GM19372 (cell line): ENCODE data around the gene UGT8.
"Not testable (repeated sequence)": the region's sequence is repeated elsewhere in the genome, so short reads cannot be mapped to it uniquely, and the experiment has no call there.

Experiments
- ATAC-seq: cut with Tn5 transposase; IDR thresholded peaks from one replicate; pipeline ENCODE4 v1.9.1; 2021; ENCODE audit warnings: mild to moderate bottlenecking, low read depth, moderate library complexity; ENCODE audit not compliant: unreplicated experiment

Gene UGT8

GRCh38 chr4:114603497-114603896 lies 4.9 kb downstream of the UGT8 start:
- ATAC-seq, result peak; percentile 93

GRCh38 chr4:114606245-114606644 lies 7.6 kb downstream of the UGT8 start:
- ATAC-seq, result no peak

- ATAC-seq, result no peak
Measured at GRCh38 chr4:114607056-114607455, 8.4 kb downstream of the UGT8 start.

DNA sequence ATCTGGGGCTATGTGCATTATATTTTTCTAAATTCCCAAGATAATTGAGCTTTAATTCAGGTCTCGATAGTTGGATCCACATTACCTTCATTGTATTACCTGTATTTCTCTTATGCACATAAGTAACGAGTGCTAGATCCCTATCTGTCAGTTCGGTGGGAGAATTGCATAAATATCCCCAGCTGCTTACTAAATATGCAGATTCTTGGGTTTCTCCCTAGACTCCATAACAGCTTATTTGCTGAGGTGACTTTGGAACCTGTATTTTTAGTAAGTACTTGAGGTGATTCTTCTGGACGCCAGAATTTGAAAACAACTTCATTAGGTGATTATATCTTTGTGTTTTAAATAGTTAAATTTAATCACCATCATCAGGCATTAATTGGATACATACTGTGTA lies 15.0 kb downstream of the UGT8 start:
- no peak for ATAC-seq

- ATAC-seq, result no peak
Measured at GRCh38 chr4:114615435-114615834, 16.8 kb downstream of the UGT8 start.

DNA sequence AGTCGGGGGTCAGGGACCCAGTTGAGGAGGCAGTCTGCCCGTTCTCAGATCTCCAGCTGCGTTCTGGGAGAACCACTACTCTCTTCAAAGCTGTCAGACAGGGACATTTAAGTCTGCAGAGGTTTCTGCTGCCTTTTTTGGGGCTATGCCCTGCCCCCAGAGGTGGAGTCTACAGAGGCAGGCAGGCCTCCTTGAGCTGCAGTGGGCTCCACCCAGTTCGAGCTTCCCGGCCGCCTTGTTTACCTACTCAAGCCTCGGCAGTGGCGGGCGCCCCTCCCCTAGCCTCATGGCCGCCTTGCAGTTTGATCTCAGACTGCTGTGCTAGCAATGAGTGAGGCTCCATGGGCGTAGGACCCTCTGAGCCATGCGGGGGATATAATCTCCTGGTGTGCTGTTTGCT lies 17.4 kb downstream of the UGT8 start:
- ATAC-seq, result not testable (repeated sequence)

DNA sequence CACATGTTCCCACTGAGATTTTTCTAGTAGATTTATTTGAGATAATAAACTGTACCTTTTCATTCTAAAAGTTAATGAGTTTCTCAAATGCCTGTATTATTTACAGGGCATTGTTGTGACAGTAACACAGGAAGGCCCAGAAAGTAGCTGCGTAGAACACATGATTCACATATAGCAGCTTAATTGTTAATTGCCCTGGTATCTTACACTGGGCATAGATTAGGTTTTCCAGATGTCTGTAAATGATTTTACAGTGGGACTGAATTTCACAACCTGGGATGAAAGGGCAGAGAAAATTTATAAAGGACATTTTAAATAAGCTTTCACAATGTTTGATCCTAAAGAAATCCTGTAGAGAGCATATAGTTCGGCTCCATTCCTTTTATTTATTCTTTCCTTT lies 27.6 kb downstream of the UGT8 start:
- ATAC-seq, result no peak

GRCh38 chr4:114636192-114636935 lies 37.8 kb downstream of the UGT8 start:
- ATAC-seq, result no peak

DNA sequence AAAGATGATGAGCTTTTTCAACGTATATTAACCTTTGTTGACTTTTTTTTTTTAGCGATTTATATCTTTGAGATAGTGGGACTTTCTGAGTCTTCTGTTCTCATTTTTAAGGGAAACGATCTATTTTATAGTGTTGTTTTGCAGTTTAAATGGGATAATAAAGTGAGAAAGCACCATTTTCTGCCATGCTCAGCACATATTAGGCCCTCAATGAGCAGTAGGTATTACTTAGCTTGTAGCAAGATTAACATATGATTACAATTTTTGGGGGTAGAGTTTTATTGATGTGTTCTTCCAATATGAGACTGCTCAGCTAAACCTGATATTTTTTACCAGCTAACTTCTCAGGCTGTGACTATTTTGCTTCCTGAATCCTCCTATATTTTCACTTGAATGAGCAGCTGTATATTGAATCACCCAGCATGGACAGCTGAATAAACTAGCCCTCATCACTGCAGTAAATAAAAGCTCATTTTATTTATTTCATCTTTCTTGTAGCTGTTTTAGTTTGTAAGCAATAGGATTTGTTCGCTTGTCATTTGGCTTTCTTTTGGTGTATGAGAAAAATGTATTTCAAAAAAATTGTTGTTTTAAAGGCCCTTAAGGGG lies 43.7 kb downstream of the UGT8 start:
- no peak for ATAC-seq

DNA sequence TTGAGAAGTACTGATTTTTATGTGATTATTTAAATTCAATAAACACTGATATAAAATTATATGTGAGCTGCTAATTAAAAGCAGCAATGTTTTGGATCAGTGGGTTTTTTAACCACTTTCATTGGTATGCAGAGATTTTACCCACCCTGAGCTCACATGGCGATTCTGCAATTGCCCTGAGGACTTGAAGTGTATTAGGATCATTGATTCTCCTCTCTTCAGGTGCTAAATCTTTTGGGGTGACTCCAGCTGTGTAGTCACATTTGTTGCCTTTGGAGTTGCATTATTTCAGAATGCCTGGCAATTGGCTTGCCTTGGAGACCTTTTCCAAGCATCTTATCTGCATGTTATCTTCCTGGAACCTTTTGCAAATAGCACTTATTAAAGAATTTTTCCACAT lies 51.3 kb downstream of the UGT8 start:
- no peak for ATAC-seq

- ATAC-seq, result no peak
Measured at GRCh38 chr4:114653675-114654074, 55.1 kb downstream of the UGT8 start.

GRCh38 chr4:114654592-114654991 lies 56.0 kb downstream of the UGT8 start:
- ATAC-seq, result no peak

GRCh38 chr4:114658179-114658578 lies 59.6 kb downstream of the UGT8 start:
- ATAC-seq, result no peak

- ATAC-seq, result no peak
Measured at GRCh38 chr4:114658776-114659175, 60.2 kb downstream of the UGT8 start.

DNA sequence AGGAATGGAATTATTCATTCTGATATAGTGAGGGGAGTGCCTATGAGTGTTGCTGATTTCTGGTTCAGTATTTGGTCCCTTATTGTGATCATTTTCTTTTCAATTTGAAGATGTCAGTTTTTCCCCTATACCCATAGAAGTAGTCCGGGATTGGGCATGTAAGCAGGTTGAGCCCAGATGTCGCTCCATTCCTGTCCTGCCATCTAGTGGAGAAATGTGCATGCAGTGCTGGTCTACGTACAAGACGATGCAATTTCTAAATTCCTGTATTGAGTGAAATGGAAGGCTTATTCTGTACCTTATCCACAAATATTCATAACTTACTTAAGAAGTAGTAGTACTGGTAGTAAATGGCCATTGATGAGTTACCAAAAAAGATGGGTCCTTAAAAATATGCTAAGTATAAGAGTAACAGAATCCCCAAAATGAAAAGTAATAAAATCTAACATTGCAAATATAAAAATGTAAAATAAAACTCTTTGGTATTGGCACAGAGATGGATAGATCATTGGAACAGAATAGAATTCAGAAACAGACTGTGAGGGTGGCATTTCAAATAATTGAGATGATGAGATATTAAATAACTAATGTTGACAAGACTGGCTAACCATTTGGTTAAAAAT lies 60.9 kb downstream of the UGT8 start:
- peak; percentile 97 for ATAC-seq

DNA sequence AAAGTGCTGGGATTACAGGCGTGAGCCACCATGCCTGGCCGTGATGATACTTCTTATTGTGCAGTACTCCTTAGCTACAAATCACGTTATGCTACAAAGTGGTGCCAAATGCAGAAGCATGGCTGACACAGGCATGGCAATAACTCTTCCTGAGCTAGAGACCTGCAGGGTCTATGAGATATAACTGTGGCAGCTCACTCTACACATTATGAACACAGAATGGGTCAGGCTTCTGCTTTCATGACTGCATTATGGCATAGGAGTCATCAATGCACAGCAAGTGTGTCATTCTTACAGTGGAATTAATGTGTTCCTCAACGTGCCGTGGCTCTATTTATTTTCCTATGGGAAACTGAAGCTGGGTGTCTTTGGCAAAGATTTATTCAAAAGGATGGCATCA lies 64.5 kb downstream of the UGT8 start:
- no peak for ATAC-seq

DNA sequence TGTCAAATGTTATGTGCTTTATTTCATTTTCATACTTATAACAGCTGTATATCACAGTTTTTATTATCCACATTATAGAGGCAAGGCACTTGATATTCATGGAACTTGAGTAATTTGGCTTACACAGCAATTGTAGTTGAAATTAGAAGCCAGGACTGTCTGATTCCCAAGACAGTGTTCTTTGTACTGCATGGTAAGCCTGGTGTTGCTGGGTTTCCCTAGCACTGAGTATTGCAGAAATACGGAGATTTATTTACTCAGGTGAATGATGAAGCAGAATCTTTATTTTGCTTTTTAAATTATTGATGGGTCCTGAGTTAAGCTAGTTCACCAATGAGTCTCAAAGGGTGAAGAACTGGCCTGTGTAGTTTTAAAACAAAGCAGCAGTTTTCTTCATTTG lies 70.0 kb downstream of the UGT8 start:
- ATAC-seq, result no peak

DNA sequence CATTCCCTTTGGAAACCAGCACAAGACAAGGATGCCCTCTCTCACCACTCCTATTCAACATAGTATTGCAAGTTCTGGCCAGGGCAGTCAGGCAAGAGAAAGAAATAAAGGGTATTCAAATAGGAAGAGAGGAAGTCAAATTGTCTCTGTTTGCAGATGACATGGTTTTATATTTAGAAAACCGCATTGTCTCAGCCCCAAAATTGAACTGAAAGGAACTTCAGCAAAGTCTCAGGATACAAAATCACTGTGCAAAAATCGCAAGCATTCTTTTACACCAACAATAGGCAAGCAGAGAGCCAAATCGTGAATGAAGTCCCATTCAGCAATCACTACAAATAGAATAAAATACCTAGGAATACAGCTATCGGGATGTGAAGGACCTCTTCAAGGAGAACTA lies 72.1 kb downstream of the UGT8 start:
- ATAC-seq, result not testable (repeated sequence)

- no peak for ATAC-seq
Measured at GRCh38 chr4:114673306-114673705, 74.7 kb downstream of the UGT8 start.

DNA sequence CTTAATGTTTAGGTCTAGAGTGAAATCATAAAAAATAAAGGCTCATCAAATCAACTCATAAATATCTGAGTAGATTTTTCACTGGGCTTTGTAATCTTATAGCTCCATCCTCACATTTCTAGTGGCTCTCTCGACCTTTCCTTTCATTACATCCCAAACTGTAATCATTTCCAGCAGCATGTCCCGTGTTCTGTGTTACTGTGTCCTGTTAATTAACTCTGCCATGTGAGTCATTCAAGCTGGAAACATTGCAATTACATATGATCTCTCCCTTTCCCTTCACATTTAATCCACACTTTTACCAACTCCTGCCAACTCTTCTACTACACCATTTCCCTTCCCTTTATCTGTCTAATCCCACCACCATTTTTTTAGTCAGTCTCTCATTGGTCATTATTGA lies 75.5 kb downstream of the UGT8 start:
- ATAC-seq, result no peak

DNA sequence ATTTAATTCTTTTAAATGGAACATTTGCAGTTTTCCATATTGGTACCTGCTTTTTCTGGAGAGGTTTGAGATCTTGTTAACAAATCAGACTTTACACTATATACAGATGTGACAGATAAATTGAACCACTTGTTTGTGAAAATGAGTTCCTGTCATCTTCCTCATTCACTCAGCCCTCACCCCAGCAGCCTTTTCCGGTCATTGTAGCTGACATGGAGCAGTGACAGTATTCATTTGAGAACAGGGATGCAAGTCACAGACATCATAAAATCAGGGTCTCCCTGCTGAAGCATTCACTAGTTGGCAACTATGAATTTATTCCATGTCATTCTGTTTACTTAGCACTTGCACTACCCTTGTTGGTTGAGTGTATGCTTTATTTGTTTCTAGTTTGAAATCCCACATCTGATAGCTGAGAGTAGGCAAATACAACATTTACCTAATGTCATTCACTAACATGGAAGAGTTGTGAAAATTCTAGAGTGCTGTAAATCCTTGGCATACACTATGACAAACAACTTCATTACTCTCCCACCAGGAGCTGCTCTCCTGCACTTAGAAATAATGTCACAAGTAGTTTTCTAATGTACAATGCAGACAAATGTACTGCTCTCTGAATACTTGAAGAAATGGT lies 78.9 kb downstream of the UGT8 start:
- ATAC-seq, result no peak
